H1 (cell line): ENCODE measurements around the gene SAPCD1. TPM values are rescaled to one million over a fixed set of nuclear protein-coding genes. Genes with fewer than 3 reads are reported as not detected.
A peak's percentile ranks its signal among the peaks of the same experiment; 100 is the strongest.

Source experiments
- CTCF ChIA-PET: fragments of 300-600 bp; sonication (Branson Sonifier 250); formaldehyde crosslinking; loops from one replicate; lab custom pipeline; 2021; ENCODE audit not compliant: partially characterized antibody; lab: Charles Lee
- POLR2A ChIA-PET: fragments of 300-600 bp; sonication (Branson Sonifier 250); formaldehyde crosslinking; loops from one replicate; lab custom pipeline; 2021; ENCODE audit warnings: inconsistent platforms; ENCODE audit not compliant: partially characterized antibody; lab: Charles Lee
- DNase-seq, 2 experiments: peaks; one replicate each; pipeline versions ENCODE4 v3.0.0 to v3.0.0-alpha.2; 2010 to 2022; ENCODE audit warnings: low spot score in 2 of 2, low read depth in 1 of 2, mixed read lengths in 1 of 2
- FAIRE-seq: peaks from 2 replicates; lab custom pipeline; 2011; peaks lifted over from hg19 to GRCh38; lab: Jason Lieb, UNC
- H2AFZ ChIP-seq: 2 replicates; pipeline ENCODE4 v1.8.1; 2012; ENCODE audit warnings: low read length, inconsistent platforms
- H2AK5ac ChIP-seq: 2 replicates; pipeline ENCODE4 v1.6.1; 2013; ENCODE audit warnings: low read depth, low read length
- H2BK120ac ChIP-seq: replicated peaks from 2 replicates; pipeline ENCODE3; 2013; ENCODE audit warnings: low read depth, low read length, inconsistent platforms
- H2BK12ac ChIP-seq: 2 replicates; pipeline ENCODE4 v1.6.1; 2013; ENCODE audit warnings: low read depth, low read length
- H2BK15ac ChIP-seq: 2 replicates; pipeline ENCODE4 v1.6.1; 2013; ENCODE audit warnings: low read length
- H2BK20ac ChIP-seq: 2 replicates; pipeline ENCODE4 v1.6.1; 2013; ENCODE audit warnings: low read length
- H2BK5ac ChIP-seq: 2 replicates; pipeline ENCODE4 v1.6.1; 2013; ENCODE audit warnings: low read depth, low read length
- H3K14ac ChIP-seq: 2 replicates; pipeline ENCODE4 v1.6.1; 2013; ENCODE audit warnings: inconsistent platforms; ENCODE audit not compliant: insufficient read length
- H3K18ac ChIP-seq: 2 replicates; pipeline ENCODE4 v1.6.1; 2013; ENCODE audit warnings: low read length; ENCODE audit errors: extremely low read depth
- H3K23ac ChIP-seq: 2 replicates; pipeline ENCODE4 v1.6.1; 2013; ENCODE audit warnings: inconsistent platforms; ENCODE audit not compliant: insufficient read length
- H3K23me2 ChIP-seq: 2 replicates; pipeline ENCODE4 v1.6.1; 2013; ENCODE audit warnings: low read depth, low read length
- H3K27ac ChIP-seq: 2 replicates; pipeline ENCODE4 v1.6.1; 2011; ENCODE audit warnings: low read depth, low read length, inconsistent platforms
- H3K27me3 ChIP-seq, 4 experiments: replicated peaks in 1 of 4; 1 replicate in 1 of 4; 2 replicates in 3 of 4; pipeline versions ENCODE4 v1.6.1 to v1.8.1; 2011 to 2013; ENCODE audit warnings: low read length in 3 of 4, mild to moderate bottlenecking in 3 of 4, inconsistent platforms in 2 of 4, mixed read lengths in 2 of 4, moderate library complexity in 1 of 4; ENCODE audit not compliant: control insufficient read depth in 3 of 4, insufficient read depth in 3 of 4; ENCODE audit errors: extremely low read depth in 1 of 4
- H3K36me3 ChIP-seq, 4 experiments: 2 replicates each; pipeline versions ENCODE4 v1.6.1 to v1.8.1; 2011 to 2013; ENCODE audit warnings: mild to moderate bottlenecking in 4 of 4, low read length in 3 of 4, moderate library complexity in 2 of 4, control low read depth in 1 of 4, inconsistent platforms in 1 of 4; ENCODE audit not compliant: insufficient read depth in 4 of 4, control insufficient read depth in 2 of 4
- H3K4ac ChIP-seq: replicated peaks from 2 replicates; pipeline ENCODE3; 2013; ENCODE audit warnings: low read length, low read depth, mixed read lengths, inconsistent platforms; ENCODE audit not compliant: insufficient read length
- H3K4me1 ChIP-seq, 4 experiments: replicated peaks in 1 of 4; 1 replicate in 1 of 4; 2 replicates in 3 of 4; pipeline versions ENCODE4 v1.6.1 to v1.8.1; 2011 to 2013; ENCODE audit warnings: low read length in 3 of 4, inconsistent platforms in 2 of 4, mixed read lengths in 1 of 4; ENCODE audit not compliant: insufficient read depth in 4 of 4, control insufficient read depth in 3 of 4
- H3K4me2 ChIP-seq, 2 experiments: 2 replicates each; pipeline versions ENCODE4 v1.6.1 to v1.8.1; 2011 to 2013; ENCODE audit warnings: low read depth in 2 of 2, low read length in 2 of 2, control low read depth in 1 of 2, inconsistent platforms in 1 of 2, mild to moderate bottlenecking in 1 of 2; ENCODE audit not compliant: insufficient read depth in 1 of 2
- H3K4me3 ChIP-seq, 4 experiments: fragments of 200-600, 300-600 bp in 1 of 4; sonication (generic), shearing (Covaris generic), sonication (Bioruptor Twin) in 1 of 4; 2 replicates each; pipeline versions ENCODE4 v1.5.1 to v1.8.1; 2011 to 2016; ENCODE audit warnings: low read length in 4 of 4, low read depth in 3 of 4, control low read depth in 2 of 4, inconsistent platforms in 2 of 4, mild to moderate bottlenecking in 2 of 4, mixed read lengths in 1 of 4, moderate library complexity in 1 of 4; ENCODE audit not compliant: insufficient read depth in 2 of 4; ENCODE audit errors: extremely low read depth in 1 of 4
- H3K56ac ChIP-seq: replicated peaks from 2 replicates; pipeline ENCODE3; 2013; ENCODE audit warnings: low read depth, mild to moderate bottlenecking, mixed read lengths, low read length, inconsistent platforms; ENCODE audit not compliant: insufficient read length
- H3K79me1 ChIP-seq: 2 replicates; pipeline ENCODE4 v1.6.1; 2013; ENCODE audit warnings: low read depth, low read length, control low read depth
- H3K79me2 ChIP-seq, 2 experiments: 2 replicates each; pipeline versions ENCODE4 v1.6.1 to v1.8.1; 2012 to 2013; ENCODE audit warnings: low read length in 2 of 2, mild to moderate bottlenecking in 2 of 2, inconsistent platforms in 1 of 2; ENCODE audit not compliant: insufficient read depth in 2 of 2, control insufficient read depth in 1 of 2
- H3K9ac ChIP-seq, 4 experiments: replicated peaks in 1 of 4; 1 replicate in 1 of 4; 2 replicates in 3 of 4; pipeline versions ENCODE4 v1.6.1 to v1.8.1; 2011 to 2013; ENCODE audit warnings: low read depth in 3 of 4, low read length in 3 of 4, control low read depth in 2 of 4, mild to moderate bottlenecking in 2 of 4, moderate library complexity in 2 of 4, inconsistent platforms in 1 of 4; ENCODE audit errors: extremely low read depth in 1 of 4
- H3K9me3 ChIP-seq, 2 experiments: 2 replicates each; pipeline versions ENCODE4 v1.6.1 to v1.8.1; 2012 to 2013; ENCODE audit warnings: mild to moderate bottlenecking in 2 of 2, moderate library complexity in 2 of 2, control low read depth in 1 of 2, inconsistent platforms in 1 of 2, low read depth in 1 of 2, low read length in 1 of 2, mixed read lengths in 1 of 2; ENCODE audit not compliant: insufficient read depth in 2 of 2
- H4K20me1 ChIP-seq, 2 experiments: replicated peaks in 1 of 2; 2 replicates each; pipeline versions ENCODE3 to v1.8.1; 2011 to 2013; ENCODE audit warnings: inconsistent platforms in 2 of 2, low read length in 2 of 2, mild to moderate bottlenecking in 1 of 2; ENCODE audit not compliant: insufficient read depth in 2 of 2, control insufficient read depth in 1 of 2
- H4K5ac ChIP-seq: 2 replicates; pipeline ENCODE4 v1.6.1; 2013; ENCODE audit warnings: low read length, low read depth, mixed read lengths, inconsistent platforms; ENCODE audit not compliant: insufficient read length
- H4K8ac ChIP-seq: 2 replicates; pipeline ENCODE4 v1.8.0; 2013; ENCODE audit warnings: mild to moderate bottlenecking, moderate library complexity, low read length, inconsistent platforms; ENCODE audit not compliant: insufficient read depth; ENCODE audit errors: extremely low read depth
- H4K91ac ChIP-seq: replicated peaks from 2 replicates; pipeline ENCODE3; 2013; ENCODE audit warnings: low read length, mixed read lengths, inconsistent platforms; ENCODE audit not compliant: insufficient read length
- BRCA1 ChIP-seq: IDR thresholded peaks from 2 replicates; pipeline ENCODE4 v1.6.1; 2012; ENCODE audit warnings: low read depth, low read length, improper control_type of control experiment
- CBX8 ChIP-seq: fragments of 300-800, 300-1000 bp; sonication (generic); IDR thresholded peaks from 2 replicates; pipeline ENCODE4 v1.7.1; 2016; ENCODE audit warnings: low read depth, low read length, borderline replicate concordance
- CHD2 ChIP-seq: IDR thresholded peaks from 2 replicates; pipeline ENCODE4 v1.6.1; 2012; ENCODE audit warnings: low read length, improper control_type of control experiment
- EP300 ChIP-seq, 2 experiments: IDR thresholded peaks; 1 replicate in 1 of 2; 2 replicates in 1 of 2; pipeline ENCODE4 v1.6.1; 2011 to 2012; ENCODE audit warnings: low read depth in 2 of 2, low read length in 2 of 2, mild to moderate bottlenecking in 2 of 2, borderline replicate concordance in 1 of 2, inconsistent platforms in 1 of 2, moderate library complexity in 1 of 2
- HDAC2 ChIP-seq, 2 experiments: fragments of 300-600 bp in 1 of 2; sonication (generic) in 1 of 2; IDR thresholded peaks; 2 replicates each; pipeline ENCODE4 v1.6.1; 2011 to 2012; ENCODE audit warnings: low read depth in 2 of 2, low read length in 2 of 2, mild to moderate bottlenecking in 2 of 2, moderate library complexity in 2 of 2, borderline replicate concordance in 1 of 2, inconsistent platforms in 1 of 2
- KDM5A ChIP-seq: fragments of 200-600 bp; IDR thresholded peaks from 2 replicates; pipeline ENCODE4 v1.7.1; 2012; ENCODE audit warnings: mild to moderate bottlenecking, low read length, inconsistent platforms, mixed read lengths
- NANOG ChIP-seq: IDR thresholded peaks from 2 replicates; pipeline ENCODE4 v1.6.1; 2011; ENCODE audit warnings: low read length, low read depth, mild to moderate bottlenecking, inconsistent platforms; ENCODE audit not compliant: insufficient read depth, poor library complexity, severe bottlenecking
- PHF8 ChIP-seq: fragments of 200-600 bp; sonication (generic); conservative IDR thresholded peaks from 2 replicates; pipeline ENCODE4 v1.7.1; 2012; ENCODE audit warnings: low read depth, mild to moderate bottlenecking, inconsistent platforms, low read length, moderate library complexity
- SIN3A ChIP-seq, 2 experiments: IDR thresholded peaks in 1 of 2; conservative IDR thresholded peaks in 1 of 2; 2 replicates each; pipeline ENCODE4 v1.6.1; 2011 to 2012; ENCODE audit warnings: low read length in 2 of 2, improper control_type of control experiment in 1 of 2, low read depth in 1 of 2, mild to moderate bottlenecking in 1 of 2
- WGBS, 2 experiments: shearing (Covaris generic) in 1 of 2; methylation state at CpG; one replicate each; pipeline versions ENCODE4 v1.1.6 to v1.1.7; 2013 to 2015; ENCODE audit warnings: low lambda C conversion rate in 2 of 2, mixed read lengths in 2 of 2, inconsistent platforms in 1 of 2, low coverage in 1 of 2, missing lambda C conversion rate in 1 of 2; ENCODE audit not compliant: insufficient replicate concordance in 2 of 2, insufficient coverage in 1 of 2, insufficient read length in 1 of 2; ENCODE audit errors: extremely low coverage in 1 of 2, missing lambda C conversion rate in 1 of 2; 5-methylcytosine and 5-hydroxymethylcytosine counted together
- polyA plus RNA-seq, 7 experiments: library from polyadenylated mRNA; depleted of rRNA in 3 of 7; stranded (reverse) in 5 of 7; unstranded in 2 of 7; fragments of >200 nt in 5 of 7; fragments of 200-250 nt in 2 of 7; gene quantifications; 1 replicate in 5 of 7; 2 replicates in 1 of 7; 4 replicates in 1 of 7; pipeline versions ENCODE4 v1.2.1 to v1.2.3, GENCODE V29; 2011 to 2013; ENCODE audit warnings: missing spikeins in 2 of 7, mixed read lengths in 2 of 7
- total RNA-seq: library from RNA; stranded (reverse); fragmentation: NEBNext Ultra II Directional; extraction: Animal tissue kit (Norgen Biotek cat#: 25700); gene quantifications from 2 replicates; pipeline ENCODE4 v1.2.1, GENCODE V29; 2021

SAPCD1 gene
- total and polyA plus RNA-seq, 2 of the 8 experiments (the other 6 are each of a cell fraction or from before 2014, with no cell fraction given) = 3.1 to 5.9 TPM

GRCh38 chr6:31806470-31807272, 44.2 kb downstream of the SAPCD1 start, which contains the start of gene LSM2:
Gene LSM2 (minus strand): TSS chr6:31806966. CDS start chr6:31806757, 209 bp downstream.
- no peak for FAIRE-seq
- H2AFZ ChIP-seq = peak within 1 kb of the TSS; percentile 76; the same call in 1 of the 2 replicates
- H3K4me1 ChIP-seq = peaks cover 0 to 2% (median 0%) of the 10 kb centered on the region in 4 experiments; a peak in 1 of 7 replicates
- peak within 1 kb of the TSS; percentile 97 for H4K5ac ChIP-seq
- peak within 1 kb of the TSS; percentile 68; the same call in 1 of the 2 replicates for H2BK12ac ChIP-seq
- no peaks in the 10 kb centered on the region for H3K27me3 ChIP-seq
- no peaks in the 10 kb centered on the region for H4K20me1 ChIP-seq
- H3K9ac ChIP-seq = peak within 1 kb of the TSS; percentile 87 to 96 (median 92)
- H3K36me3 ChIP-seq = peaks cover 0 to 20% (median 8%) of the 10 kb centered on the region in 4 experiments; a peak in 3 of 8 replicates
- peak within 1 kb of the TSS; percentile 98 for H4K8ac ChIP-seq
- no peak within 1 kb of the TSS for H2BK20ac ChIP-seq
- H3K14ac ChIP-seq = no peak within 1 kb of the TSS
- H3K79me1 ChIP-seq = no peaks in the 10 kb centered on the region
- 1% methylated on average over 50 of the region's 51 CpGs; no CpG with 5 or more reads in 1 of the 2 experiments for WGBS, 2 experiments
- DNase-seq = peak in 1 of 2 experiments; percentile 99
- ChIA-PET POLR2A (interaction anchor here (0.6 to 4.7 kb wide), 32 partner anchors 8 to 364 kb away, joined by 3 to 42 read pairs (median 5); partner anchors contain the start of genes ABHD16A, C6orf47, DDAH2 and DDX39B), CTCF (interaction anchor here (0.6 to 3.9 kb wide), 22 partner anchors 7 to 1165 kb away, joined by 3 to 21 read pairs (median 4); partner anchors contain the start of genes DDAH2, HSPA1B, LY6G6D and MPIG6B)
- H3K4me3 ChIP-seq = peak within 1 kb of the TSS; percentile 76 to 96 (median 86)
- peak within 1 kb of the TSS; percentile 99 for H3K56ac ChIP-seq
- H3K4ac ChIP-seq = peak within 1 kb of the TSS; percentile 97
- peak within 1 kb of the TSS; percentile 99 for H2BK5ac ChIP-seq
- peak within 1 kb of the TSS; percentile 83 for H2BK120ac ChIP-seq
- H4K91ac ChIP-seq = peak within 1 kb of the TSS; percentile 99
- H3K4me2 ChIP-seq = peak within 1 kb of the TSS; percentile 80 to 89
- no peaks in the 10 kb centered on the region for H3K9me3 ChIP-seq
- peaks cover 6% of the 10 kb centered on the region for H3K23me2 ChIP-seq
- H3K27ac ChIP-seq = peak within 1 kb of the TSS; percentile 91
- peak within 1 kb of the TSS; percentile 42; the same call in 1 of the 2 replicates for H2AK5ac ChIP-seq
- no peak within 1 kb of the TSS for H3K23ac ChIP-seq
- peaks cover 5 to 18% of the 10 kb centered on the region in 2 experiments; a peak in 2 of 4 replicates for H3K79me2 ChIP-seq
- peak within 1 kb of the TSS; percentile 98 for H3K18ac ChIP-seq
- H2BK15ac ChIP-seq = peak within 1 kb of the TSS; percentile 97; the same call in 1 of the 2 replicates
- TF ChIP-seq HDAC2 (IDR thresholded peaks at IDR 0.05; ENCODE audit: borderline replicate concordance in 1 of 2, low read depth in 2 of 2, low read length in 2 of 2) (peak; percentile 5 to 62; a peak in 1 of 4 replicates), NANOG (no peak), BRCA1 (no peak), KDM5A (peak; percentile 83), CHD2 (no peak), PHF8 (peak; percentile 98), CBX8 (no peak), EP300 (IDR thresholded peaks at IDR 0.05; ENCODE audit: borderline replicate concordance in 1 of 2, low read depth in 2 of 2, low read length in 2 of 2) (no peak), SIN3A (conservative IDR thresholded peaks at IDR 0.05 in 1 of 2, IDR thresholded peaks at IDR 0.05 in 1 of 2; ENCODE audit: low read depth in 1 of 2, low read length in 2 of 2) (peak; percentile 72 to 91; a peak in 3 of 4 replicates)
